ENCODE measurements around the gene CABLES2.

GRCh38 chr20:62412194-62413024 is 5.3 kb upstream of the CABLES2 start:
- TF ChIP-seq ZBTB7A (IDR thresholded peaks at IDR 0.05; ENCODE audit: low read depth) (no peak), MAX (IDR thresholded peaks at IDR 0.05) (no peak), TAF1 (IDR thresholded peaks at IDR 0.05; ENCODE audit: low read depth) (no peak), RAD21 (IDR thresholded peaks at IDR 0.05; ENCODE audit: low read depth) (no peak), TEAD4 (IDR thresholded peaks at IDR 0.05) (no peak), REST (IDR thresholded peaks at IDR 0.05; ENCODE audit: low read depth) (no peak), CEBPB (IDR thresholded peaks at IDR 0.05) (no peak), TCF12 (IDR thresholded peaks at IDR 0.05; ENCODE audit: low read depth) (no peak), EGR1 (IDR thresholded peaks at IDR 0.05) (no peak), NFIC (IDR thresholded peaks at IDR 0.05) (no peak), CREB1 (IDR thresholded peaks at IDR 0.05; ENCODE audit: low read depth) (no peak), EP300 (IDR thresholded peaks at IDR 0.05; ENCODE audit: borderline replicate concordance) (no peak), USF1 (IDR thresholded peaks at IDR 0.05) (peak; percentile 45; the same call in 1 of the 2 replicates)
